ENCODE measurements around the gene DCLK3.

The DCLK3 gene

GRCh38 chr3:36663666-36664291 lies 100.6 kb downstream of the DCLK3 start:
- Mint-ChIP-seq H3K36me3 (ENCODE audit: insufficient read depth) (no peaks in the 10 kb centered on the region), H3K27me3 (peaks cover 15 to 17% of the 10 kb centered on the region in 2 donors), H3K4me3 (no peak overlapping the region), H3K4me1 (ENCODE audit: low read depth in 2 of 2) (no peaks in the 10 kb centered on the region), H3K9me3 (peaks cover 0 to 3% of the 10 kb centered on the region in 2 donors), H3K27ac (no peak overlapping the region)
- DNase-seq: no peak
- ATAC-seq (replicated peaks): no peak

DNA sequence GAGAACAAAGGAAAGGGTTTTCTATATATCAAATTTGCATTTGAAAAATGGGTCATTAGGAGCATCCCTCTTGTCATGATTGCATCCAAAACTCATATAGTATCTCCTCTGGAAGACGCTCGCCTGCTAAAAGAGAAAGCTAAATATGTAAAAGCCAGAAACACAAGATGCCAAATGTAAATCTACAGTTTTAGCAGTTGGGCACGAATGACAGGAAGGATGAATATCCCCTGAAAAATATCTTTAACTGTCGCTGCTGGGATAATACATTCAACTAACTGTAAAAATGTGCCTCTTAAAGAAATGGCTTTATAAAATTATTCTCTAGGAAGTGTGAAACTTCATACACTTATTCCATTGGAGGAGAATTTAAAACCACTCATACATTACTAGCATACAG lies 101.7 kb downstream of the DCLK3 start:
- H3K4me3 Mint-ChIP-seq: no peak overlapping the region
- peaks cover 17 to 29% of the 10 kb centered on the region in 2 donors for H3K27me3 Mint-ChIP-seq
- no peaks in the 10 kb centered on the region for H3K36me3 Mint-ChIP-seq (ENCODE audit: insufficient read depth)
- no peaks in the 10 kb centered on the region for H3K4me1 Mint-ChIP-seq (ENCODE audit: low read depth in 2 of 2)
- no peak for ATAC-seq (replicated peaks)
- no peak overlapping the region for H3K27ac Mint-ChIP-seq
- H3K9me3 Mint-ChIP-seq: peaks cover 0 to 3% of the 10 kb centered on the region in 2 donors
- DNase-seq: no peak
